ENCODE results near the gene TBC1D1. TPM values are rescaled to one million over a fixed set of nuclear protein-coding genes. Genes with fewer than 3 reads are reported as not detected.

Gene TBC1D1
- total RNA-seq, 1 experiment from 2014 or later: 104 TPM

GRCh38 chr4:38145741-38146140 is 254.9 kb downstream of the TBC1D1 start:
- DNase-seq (ENCODE audit: low spot score): no peak

- no peak for DNase-seq (ENCODE audit: low spot score)
Measured at GRCh38 chr4:38146383-38146782, 255.5 kb downstream of the TBC1D1 start.

GRCh38 chr4:38149472-38149996 is 258.6 kb downstream of the TBC1D1 start:
- no peak for DNase-seq (ENCODE audit: low spot score)

GRCh38 chr4:38149997-38150671 is 259.2 kb downstream of the TBC1D1 start:
- DNase-seq (ENCODE audit: low spot score): no peak

- no peak for DNase-seq (ENCODE audit: low spot score)
Measured at GRCh38 chr4:38150766-38151165, 259.9 kb downstream of the TBC1D1 start.

- DNase-seq (ENCODE audit: low spot score): no peak
Measured at GRCh38 chr4:38151873-38152272, 261.0 kb downstream of the TBC1D1 start.

- DNase-seq (ENCODE audit: low spot score): no peak
Measured at GRCh38 chr4:38152305-38152704, 261.4 kb downstream of the TBC1D1 start.

- no peak for DNase-seq (ENCODE audit: low spot score)
Measured at GRCh38 chr4:38152721-38153386, 262.0 kb downstream of the TBC1D1 start.

GRCh38 chr4:38153387-38153760 is 262.5 kb downstream of the TBC1D1 start:
- DNase-seq (ENCODE audit: low spot score): no peak

GRCh38 chr4:38154252-38154651 is 263.4 kb downstream of the TBC1D1 start:
- DNase-seq (ENCODE audit: low spot score): no peak

GRCh38 chr4:38154681-38155588 is 264.1 kb downstream of the TBC1D1 start:
- DNase-seq (ENCODE audit: low spot score): peak; percentile 68

GRCh38 chr4:38155589-38156294 is 264.9 kb downstream of the TBC1D1 start:
- DNase-seq (ENCODE audit: low spot score): no peak

GRCh38 chr4:38157592-38157991 is 266.7 kb downstream of the TBC1D1 start:
- no peak for DNase-seq (ENCODE audit: low spot score)

GRCh38 chr4:38160487-38161207 is 269.8 kb downstream of the TBC1D1 start:
- peak; percentile 96 for DNase-seq (ENCODE audit: low spot score)

GRCh38 chr4:38161208-38162113 is 270.6 kb downstream of the TBC1D1 start:
- no peak for DNase-seq (ENCODE audit: low spot score)

- DNase-seq (ENCODE audit: low spot score): peak; percentile 91
Measured at GRCh38 chr4:38162240-38162784, 271.4 kb downstream of the TBC1D1 start.

GRCh38 chr4:38163216-38164006 is 272.5 kb downstream of the TBC1D1 start:
- peak; percentile 52 for DNase-seq (ENCODE audit: low spot score)

- DNase-seq (ENCODE audit: low spot score): no peak
Measured at GRCh38 chr4:38164346-38164745, 273.5 kb downstream of the TBC1D1 start.

GRCh38 chr4:38166082-38166481 is 275.2 kb downstream of the TBC1D1 start:
- DNase-seq (ENCODE audit: low spot score): no peak
